WTC11 (cell line): ENCODE data around the gene LDLRAD2. TPM values are rescaled to one million over a fixed set of nuclear protein-coding genes. Genes with fewer than 3 reads are reported as not detected.

ENCODE experiments used
- ATAC-seq: fragments of 200-7000 bp; cut with Tn5 transposase; 2 replicates; pipeline ENCODE4 v1.10.0; 2021; ENCODE audit warnings: mild to moderate bottlenecking, moderate library complexity
- CTCF ChIA-PET: fragments of 300-600 bp; sonication (Branson Sonifier 250); formaldehyde crosslinking; loops from one replicate; lab custom pipeline; 2021; ENCODE audit warnings: antibody characterized with exemption; lab: Charles Lee
- POLR2A ChIA-PET: fragments of 350-600 bp; sonication (Branson Sonifier 250); formaldehyde crosslinking; loops from one replicate; lab custom pipeline; 2021; ENCODE audit warnings: antibody characterized with exemption; lab: Charles Lee
- DNase-seq: peaks from one replicate; pipeline ENCODE4 v3.0.0; 2021; ENCODE audit warnings: low spot score
- H3K27ac Mint-ChIP-seq: 2 replicates; pipeline ENCODE4 v1.8.0; 2021; ENCODE audit warnings: mixed read lengths
- H3K27me3 Mint-ChIP-seq: 2 replicates; pipeline ENCODE4 v1.8.0; 2021; ENCODE audit warnings: low read depth, mild to moderate bottlenecking, moderate library complexity, mixed read lengths
- H3K36me3 Mint-ChIP-seq: 2 replicates; pipeline ENCODE4 v1.8.0; 2021; ENCODE audit warnings: mixed read lengths
- H3K4me1 Mint-ChIP-seq: 2 replicates; pipeline ENCODE4 v1.8.0; 2022; ENCODE audit warnings: mixed read lengths
- H3K4me3 Mint-ChIP-seq: 2 replicates; pipeline ENCODE4 v1.8.0; 2021; ENCODE audit warnings: mild to moderate bottlenecking, moderate library complexity, mixed read lengths
- H3K9me3 Mint-ChIP-seq: 2 replicates; pipeline ENCODE4 v1.8.0; 2021; ENCODE audit warnings: mixed read lengths
- EMX1 ChIP-seq: fragments of 250-450 bp; sonication (Bioruptor Pico); IDR thresholded peaks from 2 replicates; pipeline ENCODE4 v1.8.0; 2021; ENCODE audit warnings: mild to moderate bottlenecking
- FOXJ3 ChIP-seq: sonication (generic); formaldehyde crosslinking; IDR thresholded peaks from 2 replicates; pipeline ENCODE4 v1.9.0; 2021; ENCODE audit warnings: missing genetic modification reagents, mild to moderate bottlenecking, borderline replicate concordance
- FOXP1 ChIP-seq: sonication (generic); formaldehyde crosslinking; IDR thresholded peaks from 2 replicates; pipeline ENCODE4 v1.8.0; 2022; ENCODE audit warnings: missing genetic modification reagents, mild to moderate bottlenecking, moderate library complexity, borderline replicate concordance
- GABPB1 ChIP-seq: sonication (generic); formaldehyde crosslinking; IDR thresholded peaks from 2 replicates; pipeline ENCODE4 v1.8.1; 2023; ENCODE audit warnings: mild to moderate bottlenecking, missing genetic modification reagents
- IRF2 ChIP-seq: sonication (generic); formaldehyde crosslinking; IDR thresholded peaks from 2 replicates; pipeline ENCODE4 v1.8.0; 2022; ENCODE audit warnings: low read depth, missing genetic modification reagents, borderline replicate concordance
- KAT7 ChIP-seq: sonication (generic); formaldehyde crosslinking; IDR thresholded peaks from 2 replicates; pipeline ENCODE4 v1.8.1; 2023; ENCODE audit warnings: missing genetic modification reagents, mild to moderate bottlenecking, borderline replicate concordance
- RELA ChIP-seq: sonication (generic); formaldehyde crosslinking; IDR thresholded peaks from 2 replicates; pipeline ENCODE4 v1.8.1; 2022; ENCODE audit warnings: missing genetic modification reagents, mild to moderate bottlenecking, borderline replicate concordance
- SOX15 ChIP-seq: fragments of 250-450 bp; sonication (Bioruptor Pico); IDR thresholded peaks from 2 replicates; pipeline ENCODE4 v1.9.0; 2021; ENCODE audit warnings: mild to moderate bottlenecking
- ZNF138 ChIP-seq: sonication (generic); formaldehyde crosslinking; conservative IDR thresholded peaks from 2 replicates; pipeline ENCODE4 v1.8.1; 2022; ENCODE audit warnings: mild to moderate bottlenecking, moderate library complexity, missing genetic modification reagents
- ZNF232 ChIP-seq: sonication (generic); formaldehyde crosslinking; IDR thresholded peaks from 2 replicates; pipeline ENCODE4 v1.8.0; 2022; ENCODE audit warnings: mild to moderate bottlenecking, missing genetic modification reagents
- total RNA-seq: library from RNA; stranded (reverse); gene quantifications from 3 replicates; pipeline ENCODE4 v1.2.3, GENCODE V29; 2021
- TF ChIP-seq, protein P1 (sequence below): fragments of 250-450 bp; sonication (Bioruptor Pico); IDR thresholded peaks from 2 replicates; pipeline ENCODE4 v1.9.0; 2021; ENCODE audit warnings: mild to moderate bottlenecking
- TF ChIP-seq, protein P2 (sequence below): fragments of 250-450 bp; sonication (Bioruptor Pico); IDR thresholded peaks from 2 replicates; pipeline ENCODE4 v2.1.2; 2022; ENCODE audit warnings: mild to moderate bottlenecking, moderate library complexity
- TF ChIP-seq, protein P3 (sequence below): sonication (generic); formaldehyde crosslinking; IDR thresholded peaks from 2 replicates; pipeline ENCODE4 v1.8.1; 2023; ENCODE audit warnings: mild to moderate bottlenecking, missing genetic modification reagents, borderline replicate concordance
- TF ChIP-seq, protein P4 (sequence below): sonication (generic); formaldehyde crosslinking; IDR thresholded peaks from 2 replicates; pipeline ENCODE4 v1.8.0; 2023; ENCODE audit warnings: missing genetic modification reagents
- TF ChIP-seq, protein P5 (sequence below): sonication (generic); formaldehyde crosslinking; IDR thresholded peaks from 2 replicates; pipeline ENCODE4 v1.8.0; 2023; ENCODE audit warnings: missing genetic modification reagents, mild to moderate bottlenecking, borderline replicate concordance
- TF ChIP-seq, protein P6 (sequence below): sonication (generic); formaldehyde crosslinking; IDR thresholded peaks from 2 replicates; pipeline ENCODE4 v1.8.1; 2023; ENCODE audit warnings: mild to moderate bottlenecking, moderate library complexity, missing genetic modification reagents
- TF ChIP-seq, protein P7 (sequence below): sonication (generic); formaldehyde crosslinking; IDR thresholded peaks from 2 replicates; pipeline ENCODE4 v1.8.0; 2022; ENCODE audit warnings: missing genetic modification reagents

Gene LDLRAD2
- total RNA-seq, 1 experiment from 2014 or later: 0.63 TPM

DNA sequence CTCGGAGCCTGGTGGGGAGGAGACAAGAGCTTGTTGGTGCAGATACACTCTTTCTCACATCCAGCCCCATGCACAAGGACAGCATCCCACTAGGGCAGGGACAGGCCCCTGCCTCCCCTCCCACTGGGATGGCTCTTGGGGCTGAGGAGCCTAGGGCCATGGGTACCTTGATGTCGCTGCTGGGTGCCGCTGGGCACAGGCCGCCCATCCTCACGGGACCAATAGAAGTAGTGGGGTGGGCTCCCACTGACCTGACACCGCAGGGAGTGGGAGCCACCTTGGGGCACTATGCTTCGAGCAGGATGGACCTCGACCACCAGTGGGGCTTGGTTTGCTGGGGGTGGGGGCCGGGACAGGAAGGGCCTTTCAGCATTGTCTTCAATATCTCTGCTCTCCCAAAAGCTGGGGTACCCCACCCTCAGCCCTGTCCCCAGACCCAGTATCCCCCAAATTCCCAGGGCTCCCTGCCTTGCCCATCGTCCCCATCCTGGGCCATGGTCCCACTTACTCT lies 47.7 kb downstream of the LDLRAD2 start (continued):
- TF ChIP-seq, protein P1, sequence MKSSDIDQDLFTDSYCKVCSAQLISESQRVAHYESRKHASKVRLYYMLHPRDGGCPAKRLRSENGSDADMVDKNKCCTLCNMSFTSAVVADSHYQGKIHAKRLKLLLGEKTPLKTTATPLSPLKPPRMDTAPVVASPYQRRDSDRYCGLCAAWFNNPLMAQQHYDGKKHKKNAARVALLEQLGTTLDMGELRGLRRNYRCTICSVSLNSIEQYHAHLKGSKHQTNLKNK (CRISPR knock-in tag): no peak
- TF ChIP-seq SOX15: no peak
- TF ChIP-seq IRF2 (CRISPR knock-in tag): no peak
- TF ChIP-seq FOXP1 (CRISPR knock-in tag): no peak
- TF ChIP-seq, protein P2, sequence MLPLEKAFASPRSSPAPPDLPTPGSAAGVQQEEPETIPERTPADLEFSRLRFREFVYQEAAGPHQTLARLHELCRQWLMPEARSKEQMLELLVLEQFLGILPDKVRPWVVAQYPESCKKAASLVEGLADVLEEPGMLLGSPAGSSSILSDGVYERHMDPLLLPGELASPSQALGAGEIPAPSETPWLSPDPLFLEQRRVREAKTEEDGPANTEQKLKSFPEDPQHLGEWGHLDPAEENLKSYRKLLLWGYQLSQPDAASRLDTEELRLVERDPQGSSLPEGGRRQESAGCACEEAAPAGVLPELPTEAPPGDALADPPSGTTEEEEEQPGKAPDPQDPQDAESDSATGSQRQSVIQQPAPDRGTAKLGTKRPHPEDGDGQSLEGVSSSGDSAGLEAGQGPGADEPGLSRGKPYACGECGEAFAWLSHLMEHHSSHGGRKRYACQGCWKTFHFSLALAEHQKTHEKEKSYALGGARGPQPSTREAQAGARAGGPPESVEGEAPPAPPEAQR (CRISPR knock-in tag): no peak
- no peak for TF ChIP-seq RELA (CRISPR knock-in tag)
- TF ChIP-seq, protein P3, sequence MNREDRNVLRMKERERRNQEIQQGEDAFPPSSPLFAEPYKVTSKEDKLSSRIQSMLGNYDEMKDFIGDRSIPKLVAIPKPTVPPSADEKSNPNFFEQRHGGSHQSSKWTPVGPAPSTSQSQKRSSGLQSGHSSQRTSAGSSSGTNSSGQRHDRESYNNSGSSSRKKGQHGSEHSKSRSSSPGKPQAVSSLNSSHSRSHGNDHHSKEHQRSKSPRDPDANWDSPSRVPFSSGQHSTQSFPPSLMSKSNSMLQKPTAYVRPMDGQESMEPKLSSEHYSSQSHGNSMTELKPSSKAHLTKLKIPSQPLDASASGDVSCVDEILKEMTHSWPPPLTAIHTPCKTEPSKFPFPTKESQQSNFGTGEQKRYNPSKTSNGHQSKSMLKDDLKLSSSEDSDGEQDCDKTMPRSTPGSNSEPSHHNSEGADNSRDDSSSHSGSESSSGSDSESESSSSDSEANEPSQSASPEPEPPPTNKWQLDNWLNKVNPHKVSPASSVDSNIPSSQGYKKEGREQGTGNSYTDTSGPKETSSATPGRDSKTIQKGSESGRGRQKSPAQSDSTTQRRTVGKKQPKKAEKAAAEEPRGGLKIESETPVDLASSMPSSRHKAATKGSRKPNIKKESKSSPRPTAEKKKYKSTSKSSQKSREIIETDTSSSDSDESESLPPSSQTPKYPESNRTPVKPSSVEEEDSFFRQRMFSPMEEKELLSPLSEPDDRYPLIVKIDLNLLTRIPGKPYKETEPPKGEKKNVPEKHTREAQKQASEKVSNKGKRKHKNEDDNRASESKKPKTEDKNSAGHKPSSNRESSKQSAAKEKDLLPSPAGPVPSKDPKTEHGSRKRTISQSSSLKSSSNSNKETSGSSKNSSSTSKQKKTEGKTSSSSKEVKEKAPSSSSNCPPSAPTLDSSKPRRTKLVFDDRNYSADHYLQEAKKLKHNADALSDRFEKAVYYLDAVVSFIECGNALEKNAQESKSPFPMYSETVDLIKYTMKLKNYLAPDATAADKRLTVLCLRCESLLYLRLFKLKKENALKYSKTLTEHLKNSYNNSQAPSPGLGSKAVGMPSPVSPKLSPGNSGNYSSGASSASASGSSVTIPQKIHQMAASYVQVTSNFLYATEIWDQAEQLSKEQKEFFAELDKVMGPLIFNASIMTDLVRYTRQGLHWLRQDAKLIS (CRISPR knock-in tag): no peak

DNA sequence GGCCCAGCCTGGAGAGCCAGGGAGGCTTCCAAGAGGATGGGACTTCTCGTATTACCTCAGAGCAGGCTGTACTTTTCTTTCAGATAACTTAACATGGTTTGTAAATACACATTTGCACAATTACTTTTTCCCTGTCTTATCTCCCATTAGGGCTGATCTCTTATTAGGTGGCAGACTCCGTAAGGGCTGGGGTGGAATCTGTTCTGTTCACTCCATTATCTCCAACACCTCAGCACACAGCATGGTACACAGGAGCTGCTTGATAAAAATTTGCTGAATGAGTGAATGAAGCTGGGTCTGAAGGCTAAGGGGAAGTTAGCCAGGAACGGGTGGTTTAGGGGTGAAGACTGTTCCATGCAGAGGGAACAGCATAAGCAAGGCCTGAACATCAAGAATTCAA lies 48.9 kb downstream of the LDLRAD2 start:
- POLR2A ChIA-PET: no interaction called here
- no peak for ATAC-seq
- H3K4me1 Mint-ChIP-seq: peaks cover 6% of the 10 kb centered on the region
- DNase-seq: no peak
- H3K36me3 Mint-ChIP-seq: peaks cover 51% of the 10 kb centered on the region
- H3K4me3 Mint-ChIP-seq: no peak overlapping the region
- H3K27me3 Mint-ChIP-seq: no peaks in the 10 kb centered on the region
- no peaks in the 10 kb centered on the region for H3K9me3 Mint-ChIP-seq
- H3K27ac Mint-ChIP-seq: no peak overlapping the region; the same call in 1 of the 2 replicates
- CTCF ChIA-PET: no interaction called here
- TF ChIP-seq ZNF232 (no peak), GABPB1 (CRISPR knock-in tag) (no peak), ZNF138 (CRISPR knock-in tag) (no peak), FOXJ3 (no peak), EMX1 (CRISPR knock-in tag) (no peak), KAT7 (CRISPR knock-in tag) (no peak)
- TF ChIP-seq, protein P4, sequence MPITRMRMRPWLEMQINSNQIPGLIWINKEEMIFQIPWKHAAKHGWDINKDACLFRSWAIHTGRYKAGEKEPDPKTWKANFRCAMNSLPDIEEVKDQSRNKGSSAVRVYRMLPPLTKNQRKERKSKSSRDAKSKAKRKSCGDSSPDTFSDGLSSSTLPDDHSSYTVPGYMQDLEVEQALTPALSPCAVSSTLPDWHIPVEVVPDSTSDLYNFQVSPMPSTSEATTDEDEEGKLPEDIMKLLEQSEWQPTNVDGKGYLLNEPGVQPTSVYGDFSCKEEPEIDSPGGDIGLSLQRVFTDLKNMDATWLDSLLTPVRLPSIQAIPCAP (CRISPR knock-in tag): no peak
- TF ChIP-seq, protein P5, sequence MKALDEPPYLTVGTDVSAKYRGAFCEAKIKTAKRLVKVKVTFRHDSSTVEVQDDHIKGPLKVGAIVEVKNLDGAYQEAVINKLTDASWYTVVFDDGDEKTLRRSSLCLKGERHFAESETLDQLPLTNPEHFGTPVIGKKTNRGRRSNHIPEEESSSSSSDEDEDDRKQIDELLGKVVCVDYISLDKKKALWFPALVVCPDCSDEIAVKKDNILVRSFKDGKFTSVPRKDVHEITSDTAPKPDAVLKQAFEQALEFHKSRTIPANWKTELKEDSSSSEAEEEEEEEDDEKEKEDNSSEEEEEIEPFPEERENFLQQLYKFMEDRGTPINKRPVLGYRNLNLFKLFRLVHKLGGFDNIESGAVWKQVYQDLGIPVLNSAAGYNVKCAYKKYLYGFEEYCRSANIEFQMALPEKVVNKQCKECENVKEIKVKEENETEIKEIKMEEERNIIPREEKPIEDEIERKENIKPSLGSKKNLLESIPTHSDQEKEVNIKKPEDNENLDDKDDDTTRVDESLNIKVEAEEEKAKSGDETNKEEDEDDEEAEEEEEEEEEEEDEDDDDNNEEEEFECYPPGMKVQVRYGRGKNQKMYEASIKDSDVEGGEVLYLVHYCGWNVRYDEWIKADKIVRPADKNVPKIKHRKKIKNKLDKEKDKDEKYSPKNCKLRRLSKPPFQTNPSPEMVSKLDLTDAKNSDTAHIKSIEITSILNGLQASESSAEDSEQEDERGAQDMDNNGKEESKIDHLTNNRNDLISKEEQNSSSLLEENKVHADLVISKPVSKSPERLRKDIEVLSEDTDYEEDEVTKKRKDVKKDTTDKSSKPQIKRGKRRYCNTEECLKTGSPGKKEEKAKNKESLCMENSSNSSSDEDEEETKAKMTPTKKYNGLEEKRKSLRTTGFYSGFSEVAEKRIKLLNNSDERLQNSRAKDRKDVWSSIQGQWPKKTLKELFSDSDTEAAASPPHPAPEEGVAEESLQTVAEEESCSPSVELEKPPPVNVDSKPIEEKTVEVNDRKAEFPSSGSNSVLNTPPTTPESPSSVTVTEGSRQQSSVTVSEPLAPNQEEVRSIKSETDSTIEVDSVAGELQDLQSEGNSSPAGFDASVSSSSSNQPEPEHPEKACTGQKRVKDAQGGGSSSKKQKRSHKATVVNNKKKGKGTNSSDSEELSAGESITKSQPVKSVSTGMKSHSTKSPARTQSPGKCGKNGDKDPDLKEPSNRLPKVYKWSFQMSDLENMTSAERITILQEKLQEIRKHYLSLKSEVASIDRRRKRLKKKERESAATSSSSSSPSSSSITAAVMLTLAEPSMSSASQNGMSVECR (CRISPR knock-in tag): no peak
- TF ChIP-seq, protein P6, sequence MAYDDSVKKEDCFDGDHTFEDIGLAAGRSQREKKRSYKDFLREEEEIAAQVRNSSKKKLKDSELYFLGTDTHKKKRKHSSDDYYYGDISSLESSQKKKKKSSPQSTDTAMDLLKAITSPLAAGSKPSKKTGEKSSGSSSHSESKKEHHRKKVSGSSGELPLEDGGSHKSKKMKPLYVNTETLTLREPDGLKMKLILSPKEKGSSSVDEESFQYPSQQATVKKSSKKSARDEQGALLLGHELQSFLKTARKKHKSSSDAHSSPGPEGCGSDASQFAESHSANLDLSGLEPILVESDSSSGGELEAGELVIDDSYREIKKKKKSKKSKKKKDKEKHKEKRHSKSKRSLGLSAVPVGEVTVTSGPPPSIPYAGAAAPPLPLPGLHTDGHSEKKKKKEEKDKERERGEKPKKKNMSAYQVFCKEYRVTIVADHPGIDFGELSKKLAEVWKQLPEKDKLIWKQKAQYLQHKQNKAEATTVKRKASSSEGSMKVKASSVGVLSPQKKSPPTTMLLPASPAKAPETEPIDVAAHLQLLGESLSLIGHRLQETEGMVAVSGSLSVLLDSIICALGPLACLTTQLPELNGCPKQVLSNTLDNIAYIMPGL (CRISPR knock-in tag): no peak
- TF ChIP-seq, protein P7, sequence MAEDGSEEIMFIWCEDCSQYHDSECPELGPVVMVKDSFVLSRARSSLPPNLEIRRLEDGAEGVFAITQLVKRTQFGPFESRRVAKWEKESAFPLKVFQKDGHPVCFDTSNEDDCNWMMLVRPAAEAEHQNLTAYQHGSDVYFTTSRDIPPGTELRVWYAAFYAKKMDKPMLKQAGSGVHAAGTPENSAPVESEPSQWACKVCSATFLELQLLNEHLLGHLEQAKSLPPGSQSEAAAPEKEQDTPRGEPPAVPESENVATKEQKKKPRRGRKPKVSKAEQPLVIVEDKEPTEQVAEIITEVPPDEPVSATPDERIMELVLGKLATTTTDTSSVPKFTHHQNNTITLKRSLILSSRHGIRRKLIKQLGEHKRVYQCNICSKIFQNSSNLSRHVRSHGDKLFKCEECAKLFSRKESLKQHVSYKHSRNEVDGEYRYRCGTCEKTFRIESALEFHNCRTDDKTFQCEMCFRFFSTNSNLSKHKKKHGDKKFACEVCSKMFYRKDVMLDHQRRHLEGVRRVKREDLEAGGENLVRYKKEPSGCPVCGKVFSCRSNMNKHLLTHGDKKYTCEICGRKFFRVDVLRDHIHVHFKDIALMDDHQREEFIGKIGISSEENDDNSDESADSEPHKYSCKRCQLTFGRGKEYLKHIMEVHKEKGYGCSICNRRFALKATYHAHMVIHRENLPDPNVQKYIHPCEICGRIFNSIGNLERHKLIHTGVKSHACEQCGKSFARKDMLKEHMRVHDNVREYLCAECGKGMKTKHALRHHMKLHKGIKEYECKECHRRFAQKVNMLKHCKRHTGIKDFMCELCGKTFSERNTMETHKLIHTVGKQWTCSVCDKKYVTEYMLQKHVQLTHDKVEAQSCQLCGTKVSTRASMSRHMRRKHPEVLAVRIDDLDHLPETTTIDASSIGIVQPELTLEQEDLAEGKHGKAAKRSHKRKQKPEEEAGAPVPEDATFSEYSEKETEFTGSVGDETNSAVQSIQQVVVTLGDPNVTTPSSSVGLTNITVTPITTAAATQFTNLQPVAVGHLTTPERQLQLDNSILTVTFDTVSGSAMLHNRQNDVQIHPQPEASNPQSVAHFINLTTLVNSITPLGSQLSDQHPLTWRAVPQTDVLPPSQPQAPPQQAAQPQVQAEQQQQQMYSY (CRISPR knock-in tag): no peak
- TF ChIP-seq, protein P1 (CRISPR knock-in tag): no peak
